Endothelial cell (in vitro differentiated cells): ENCODE measurements around the gene MAN1A1. TPM values are rescaled to one million over a fixed set of nuclear protein-coding genes. Genes with fewer than 3 reads are reported as not detected.

Experiments used
- DNase-seq: peaks from one replicate; pipeline ENCODE4 v3.0.0; 2021; ENCODE audit warnings: low spot score
- H3K27ac Mint-ChIP-seq: one replicate; pipeline ENCODE4 v1.8.0; 2021; ENCODE audit warnings: mixed read lengths, inconsistent platforms; ENCODE audit not compliant: unreplicated experiment
- H3K27me3 Mint-ChIP-seq: one replicate; pipeline ENCODE4 v1.8.0; 2021; ENCODE audit warnings: mild to moderate bottlenecking, moderate library complexity, mixed read lengths, inconsistent platforms; ENCODE audit not compliant: unreplicated experiment
- H3K36me3 Mint-ChIP-seq: one replicate; pipeline ENCODE4 v1.8.0; 2021; ENCODE audit warnings: mild to moderate bottlenecking, low read depth, mixed read lengths, inconsistent platforms; ENCODE audit not compliant: unreplicated experiment
- H3K4me1 Mint-ChIP-seq: one replicate; pipeline ENCODE4 v1.8.0; 2021; ENCODE audit warnings: mild to moderate bottlenecking, mixed read lengths, inconsistent platforms; ENCODE audit not compliant: unreplicated experiment
- H3K4me3 Mint-ChIP-seq: one replicate; pipeline ENCODE4 v1.8.0; 2021; ENCODE audit warnings: mild to moderate bottlenecking, mixed read lengths, inconsistent platforms; ENCODE audit not compliant: unreplicated experiment
- H3K9me3 Mint-ChIP-seq: one replicate; pipeline ENCODE4 v1.8.0; 2021; ENCODE audit warnings: mixed read lengths, inconsistent platforms; ENCODE audit not compliant: unreplicated experiment
- total RNA-seq: library from RNA; stranded (reverse); fragmentation: NEBNext Ultra II Directional; extraction: Animal tissue kit (Norgen Biotek cat#: 25700); gene quantifications from one replicate; pipeline ENCODE4 v1.2.1, GENCODE V29; 2021; ENCODE audit not compliant: unreplicated experiment
- TF ChIP-seq, protein P1 (sequence below): fragments of 200-600 bp; sonication (generic); IDR thresholded peaks from one replicate; pipeline ENCODE4 v1.5.0; 2021; ENCODE audit warnings: antibody characterized with exemption; ENCODE audit not compliant: unreplicated experiment

Gene MAN1A1
- total RNA-seq, 1 donor from 2014 or later: 34.4 TPM

DNA sequence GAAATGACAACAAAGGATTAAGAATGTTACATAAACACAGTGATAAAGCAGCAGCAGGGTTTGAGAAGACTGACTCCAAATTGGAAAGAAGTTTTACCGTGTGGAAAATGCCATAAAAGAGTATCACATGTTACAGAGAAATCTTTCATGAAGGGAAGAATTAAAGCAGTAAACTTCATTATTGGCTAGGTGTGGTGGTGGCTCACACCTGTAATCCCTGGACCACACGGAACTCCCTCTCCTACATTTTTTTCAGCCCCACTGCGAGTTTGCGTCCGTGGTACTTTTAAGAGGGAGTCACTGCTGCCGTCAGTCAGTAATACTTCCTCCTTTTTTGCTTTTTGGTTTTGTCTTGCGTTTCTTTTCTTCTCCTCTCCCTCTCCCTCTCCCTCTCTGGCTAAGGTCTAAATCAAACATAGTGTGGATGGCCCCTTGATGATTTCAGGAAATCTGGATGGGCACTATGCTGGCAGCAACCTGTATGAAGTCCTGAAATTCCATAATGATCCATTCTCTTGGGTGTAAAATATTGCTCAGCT lies 112.3 kb downstream of the MAN1A1 start:
- TF ChIP-seq, protein P1, sequence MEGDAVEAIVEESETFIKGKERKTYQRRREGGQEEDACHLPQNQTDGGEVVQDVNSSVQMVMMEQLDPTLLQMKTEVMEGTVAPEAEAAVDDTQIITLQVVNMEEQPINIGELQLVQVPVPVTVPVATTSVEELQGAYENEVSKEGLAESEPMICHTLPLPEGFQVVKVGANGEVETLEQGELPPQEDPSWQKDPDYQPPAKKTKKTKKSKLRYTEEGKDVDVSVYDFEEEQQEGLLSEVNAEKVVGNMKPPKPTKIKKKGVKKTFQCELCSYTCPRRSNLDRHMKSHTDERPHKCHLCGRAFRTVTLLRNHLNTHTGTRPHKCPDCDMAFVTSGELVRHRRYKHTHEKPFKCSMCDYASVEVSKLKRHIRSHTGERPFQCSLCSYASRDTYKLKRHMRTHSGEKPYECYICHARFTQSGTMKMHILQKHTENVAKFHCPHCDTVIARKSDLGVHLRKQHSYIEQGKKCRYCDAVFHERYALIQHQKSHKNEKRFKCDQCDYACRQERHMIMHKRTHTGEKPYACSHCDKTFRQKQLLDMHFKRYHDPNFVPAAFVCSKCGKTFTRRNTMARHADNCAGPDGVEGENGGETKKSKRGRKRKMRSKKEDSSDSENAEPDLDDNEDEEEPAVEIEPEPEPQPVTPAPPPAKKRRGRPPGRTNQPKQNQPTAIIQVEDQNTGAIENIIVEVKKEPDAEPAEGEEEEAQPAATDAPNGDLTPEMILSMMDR: no peak
- H3K4me1 Mint-ChIP-seq: peaks cover 16% of the 10 kb centered on the region
- H3K4me3 Mint-ChIP-seq: peak overlapping the region; percentile 71
- H3K36me3 Mint-ChIP-seq: peaks cover 24% of the 10 kb centered on the region
- H3K9me3 Mint-ChIP-seq: no peaks in the 10 kb centered on the region
- H3K27ac Mint-ChIP-seq: no peak overlapping the region
- H3K27me3 Mint-ChIP-seq: no peaks in the 10 kb centered on the region
- no peak for DNase-seq

DNA sequence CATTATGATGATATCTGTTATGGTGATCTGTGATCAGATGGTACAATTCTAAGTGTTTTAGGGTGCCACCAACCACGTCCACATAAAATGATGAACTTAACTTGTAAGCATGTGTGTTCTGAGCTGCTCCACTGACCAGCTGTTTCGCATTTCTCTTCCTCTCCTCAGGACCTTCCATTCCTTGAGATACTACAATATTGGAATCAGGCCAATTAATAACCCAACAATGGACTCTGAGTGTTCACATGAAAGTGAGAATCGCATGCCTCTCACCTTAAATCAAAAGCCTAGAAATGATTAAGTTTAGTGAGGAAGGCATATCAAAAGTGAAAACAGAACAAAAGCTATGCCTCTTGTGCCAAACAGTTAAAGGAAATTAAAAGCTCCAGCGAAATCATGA lies 114.6 kb downstream of the MAN1A1 start:
- no peaks in the 10 kb centered on the region for H3K4me1 Mint-ChIP-seq
- TF ChIP-seq, protein P1: no peak
- H3K4me3 Mint-ChIP-seq: no peak overlapping the region
- no peak for DNase-seq
- no peaks in the 10 kb centered on the region for H3K9me3 Mint-ChIP-seq
- no peak overlapping the region for H3K27ac Mint-ChIP-seq
- peaks cover 2% of the 10 kb centered on the region for H3K27me3 Mint-ChIP-seq
- H3K36me3 Mint-ChIP-seq: peaks cover 30% of the 10 kb centered on the region

DNA sequence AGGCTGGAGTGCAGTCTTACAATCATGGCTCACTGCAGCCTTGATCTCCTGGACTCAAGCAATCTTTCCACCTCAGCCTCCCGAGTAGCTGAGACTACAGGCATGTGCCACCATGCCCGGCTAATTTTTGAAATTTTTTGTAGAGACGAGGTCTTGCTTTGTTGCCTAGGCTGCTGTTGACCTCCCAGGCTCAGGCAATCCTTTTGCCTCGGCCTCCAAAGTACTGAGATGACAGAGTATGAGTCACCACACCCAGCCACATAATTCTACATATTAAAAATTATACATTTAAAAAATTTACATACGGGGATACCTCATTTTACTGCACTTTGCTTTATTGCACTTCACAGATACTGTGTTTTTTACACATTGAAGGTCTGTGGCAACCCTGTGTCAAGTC lies 115.1 kb downstream of the MAN1A1 start:
- DNase-seq: no peak
- no peak overlapping the region for H3K4me3 Mint-ChIP-seq
- no peaks in the 10 kb centered on the region for H3K4me1 Mint-ChIP-seq
- no peaks in the 10 kb centered on the region for H3K9me3 Mint-ChIP-seq
- H3K27me3 Mint-ChIP-seq: peaks cover 2% of the 10 kb centered on the region
- TF ChIP-seq, protein P1: no peak
- peaks cover 30% of the 10 kb centered on the region for H3K36me3 Mint-ChIP-seq
- no peak overlapping the region for H3K27ac Mint-ChIP-seq

DNA sequence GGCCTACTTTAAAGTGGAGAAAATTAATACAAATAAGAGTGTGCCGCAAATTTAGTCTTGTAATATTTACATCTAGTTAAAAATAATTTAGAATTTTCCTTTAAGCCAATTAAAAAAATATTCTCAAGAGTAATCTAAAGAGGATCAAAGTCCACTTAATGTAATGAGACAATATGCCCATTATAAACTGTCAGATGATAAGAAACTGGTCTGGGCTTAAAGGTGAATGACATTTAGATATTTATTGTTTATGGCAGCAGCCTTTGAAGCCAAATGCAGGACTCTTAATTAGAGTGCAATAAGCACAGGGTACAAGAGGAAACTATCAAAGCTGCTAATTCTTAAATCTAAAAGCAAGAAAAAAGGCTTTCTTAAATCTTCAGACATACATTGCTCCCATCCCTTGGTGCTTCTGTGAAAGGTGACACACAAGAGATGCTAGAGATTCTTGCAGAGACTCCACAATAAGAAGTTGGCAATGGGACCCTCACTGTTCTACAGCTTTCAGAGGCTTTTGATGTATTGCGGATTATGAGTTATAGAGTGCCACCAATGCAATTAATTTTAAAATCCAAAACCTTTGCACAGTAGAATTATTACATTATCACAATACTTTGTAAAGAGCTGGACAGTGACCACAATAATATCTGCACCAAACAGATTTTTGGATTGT lies 116.1 kb downstream of the MAN1A1 start:
- peaks cover 2% of the 10 kb centered on the region for H3K27me3 Mint-ChIP-seq
- H3K36me3 Mint-ChIP-seq: peaks cover 30% of the 10 kb centered on the region
- TF ChIP-seq, protein P1: no peak
- H3K4me3 Mint-ChIP-seq: no peak overlapping the region
- H3K9me3 Mint-ChIP-seq: no peaks in the 10 kb centered on the region
- no peaks in the 10 kb centered on the region for H3K4me1 Mint-ChIP-seq
- no peak overlapping the region for H3K27ac Mint-ChIP-seq
- DNase-seq: no peak

DNA sequence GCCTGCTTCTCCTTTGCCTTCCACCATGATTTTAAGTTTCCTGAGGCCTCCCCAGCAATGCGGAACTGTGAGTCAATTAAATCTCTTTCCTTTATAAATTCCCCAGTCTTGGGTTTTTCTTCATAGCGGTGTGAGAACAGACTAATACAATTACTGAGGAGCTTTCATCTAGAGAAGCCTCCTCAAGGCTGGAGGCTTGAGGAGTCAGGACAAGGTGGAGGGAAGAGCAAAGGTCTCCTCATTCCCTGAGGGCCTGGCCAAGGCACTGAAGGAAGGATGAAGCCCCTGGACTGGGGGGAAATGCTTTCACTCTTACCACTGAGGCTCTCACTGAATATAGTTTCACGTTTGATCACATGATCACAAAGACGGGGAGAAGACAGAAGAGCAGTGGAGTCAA lies 118.2 kb downstream of the MAN1A1 start:
- Mint-ChIP-seq H3K9me3 (no peaks in the 10 kb centered on the region), H3K27ac (peak overlapping the region; percentile 13), H3K27me3 (peaks cover 2% of the 10 kb centered on the region), H3K36me3 (peaks cover 20% of the 10 kb centered on the region), H3K4me1 (no peaks in the 10 kb centered on the region), H3K4me3 (no peak overlapping the region)
- TF ChIP-seq, protein P1: no peak
- no peak for DNase-seq
